ENCODE measurements around the gene EDC4.

EDC4 gene

GRCh38 chr16:67892899-67893742 lies 20.3 kb downstream of the EDC4 start, which contains the start of gene PSKH1:
PSKH1 (plus strand) TSS chr16:67893254; CDS start chr16:67908750, 15,496 bp downstream.
- H3K27ac ChIP-seq = peak within 1 kb of the TSS; percentile 83
- CTCF ChIA-PET = no interaction called here
- TF ChIP-seq CTCF (conservative IDR thresholded peaks at IDR 0.05; ENCODE audit: low read depth) = no peak
- POLR2A ChIA-PET (ENCODE audit: low non-redundant PET) = interaction anchor here (0.6 kb wide), 1 partner anchor 18 kb away, joined by 3 read pairs; no protein-coding TSS in a partner anchor
- peak; percentile 100 for DNase-seq (ENCODE audit: low spot score)

GRCh38 chr16:67893743-67894399 lies 21.0 kb downstream of the EDC4 start:
- DNase-seq (ENCODE audit: low spot score) = peak; percentile 31
- ChIA-PET CTCF (interaction anchor here (0.7 to 1.0 kb wide), 2 partner anchors 17 to 33 kb away, joined by 3 read pairs; no protein-coding TSS in a partner anchor), POLR2A (ENCODE audit: low non-redundant PET) (no interaction called here)
- no peak for TF ChIP-seq CTCF (conservative IDR thresholded peaks at IDR 0.05; ENCODE audit: low read depth)
- peak overlapping the region; percentile 83 for H3K27ac ChIP-seq

GRCh38 chr16:67897231-67897630 lies 24.4 kb downstream of the EDC4 start:
- DNase-seq (ENCODE audit: low spot score) = no peak
- peak overlapping the region; percentile 72 for H3K27ac ChIP-seq
- TF ChIP-seq CTCF (conservative IDR thresholded peaks at IDR 0.05; ENCODE audit: low read depth) = no peak
- ChIA-PET CTCF (interaction anchor here (1.2 kb wide), 1 partner anchor 81 kb away, joined by 3 read pairs; no protein-coding TSS in a partner anchor), POLR2A (ENCODE audit: low non-redundant PET) (no interaction called here)

- POLR2A ChIA-PET (ENCODE audit: low non-redundant PET) = no interaction called here
- TF ChIP-seq CTCF (conservative IDR thresholded peaks at IDR 0.05; ENCODE audit: low read depth) = no peak
- no peak for DNase-seq (ENCODE audit: low spot score)
- CTCF ChIA-PET = no interaction called here
- no peak overlapping the region for H3K27ac ChIP-seq
Observed at GRCh38 chr16:67901734-67902133, 28.9 kb downstream of the EDC4 start.

- TF ChIP-seq CTCF (conservative IDR thresholded peaks at IDR 0.05; ENCODE audit: low read depth) = no peak
- ChIA-PET POLR2A (ENCODE audit: low non-redundant PET) (no interaction called here), CTCF (interaction anchor here (0.6 kb wide), 1 partner anchor 29 kb away, joined by 3 read pairs; no protein-coding TSS in a partner anchor)
- no peak for DNase-seq (ENCODE audit: low spot score)
- H3K27ac ChIP-seq = no peak overlapping the region
Observed at GRCh38 chr16:67902831-67903230, 30.0 kb downstream of the EDC4 start.

- CTCF ChIA-PET = interaction anchor here (0.6 to 1.9 kb wide), 2 partner anchors 91 to 582 kb away, joined by 5 to 6 read pairs; no protein-coding TSS in a partner anchor
- peak overlapping the region; percentile 9; the same call in 1 of the 2 replicates for H3K27ac ChIP-seq
- POLR2A ChIA-PET (ENCODE audit: low non-redundant PET) = no interaction called here
- DNase-seq (ENCODE audit: low spot score) = no peak
- no peak for TF ChIP-seq CTCF (conservative IDR thresholded peaks at IDR 0.05; ENCODE audit: low read depth)
Observed at GRCh38 chr16:67907397-67908180, 34.7 kb downstream of the EDC4 start.

Data from RWPE1 (cell line).